ENCODE results near the gene WNT9A.

- TF ChIP-seq EZH2 (IDR thresholded peaks at IDR 0.05) (no peak), POLR2AphosphoS5 (IDR thresholded peaks at IDR 0.05; ENCODE audit: borderline replicate concordance, low read depth, low read length) (no peak)
Observed at GRCh38 chr1:227900571-227901051, 47.1 kb downstream of the WNT9A start.
